ENCODE results near the gene VGLL4.

The VGLL4 gene

DNA sequence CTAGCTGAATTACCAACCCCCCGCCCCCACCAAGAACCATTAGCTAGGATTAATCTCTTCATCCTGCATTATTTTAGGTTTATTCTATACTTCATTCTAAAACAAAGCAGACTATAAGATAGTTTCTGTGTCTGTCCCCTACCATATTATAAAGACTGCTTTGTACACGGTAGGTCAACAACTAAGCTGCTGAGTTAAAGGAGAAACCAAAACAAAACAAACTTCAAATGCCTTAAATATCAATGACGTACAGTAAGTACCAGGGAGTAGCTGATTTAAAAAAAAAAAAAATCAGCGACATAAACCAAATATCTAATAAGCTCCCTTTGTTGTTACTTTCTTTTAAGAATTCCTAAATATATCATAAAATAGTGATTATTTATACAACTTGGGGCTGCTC is 7.8 kb upstream of the VGLL4 start (continued):
- TF ChIP-seq CSDC2 (CRISPR knock-in tag; IDR thresholded peaks at IDR 0.05) (no peak), RARB (CRISPR knock-in tag; IDR thresholded peaks at IDR 0.05) (no peak), TCF4 (CRISPR knock-in tag; IDR thresholded peaks at IDR 0.05; ENCODE audit: borderline replicate concordance) (no peak), ZC3H10 (CRISPR knock-in tag; IDR thresholded peaks at IDR 0.05) (no peak), ZNF70 (CRISPR knock-in tag; IDR thresholded peaks at IDR 0.05) (no peak), ZNF565 (CRISPR knock-in tag; conservative IDR thresholded peaks at IDR 0.05; ENCODE audit: low read depth) (no peak), ZFP3 (CRISPR knock-in tag; IDR thresholded peaks at IDR 0.05) (no peak)
- TF ChIP-seq, protein P1, sequence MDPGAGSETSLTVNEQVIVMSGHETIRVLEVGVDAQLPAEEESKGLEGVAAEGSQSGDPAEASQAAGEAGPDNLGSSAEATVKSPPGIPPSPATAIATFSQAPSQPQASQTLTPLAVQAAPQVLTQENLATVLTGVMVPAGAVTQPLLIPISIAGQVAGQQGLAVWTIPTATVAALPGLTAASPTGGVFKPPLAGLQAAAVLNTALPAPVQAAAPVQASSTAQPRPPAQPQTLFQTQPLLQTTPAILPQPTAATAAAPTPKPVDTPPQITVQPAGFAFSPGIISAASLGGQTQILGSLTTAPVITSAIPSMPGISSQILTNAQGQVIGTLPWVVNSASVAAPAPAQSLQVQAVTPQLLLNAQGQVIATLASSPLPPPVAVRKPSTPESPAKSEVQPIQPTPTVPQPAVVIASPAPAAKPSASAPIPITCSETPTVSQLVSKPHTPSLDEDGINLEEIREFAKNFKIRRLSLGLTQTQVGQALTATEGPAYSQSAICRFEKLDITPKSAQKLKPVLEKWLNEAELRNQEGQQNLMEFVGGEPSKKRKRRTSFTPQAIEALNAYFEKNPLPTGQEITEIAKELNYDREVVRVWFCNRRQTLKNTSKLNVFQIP (CRISPR knock-in tag; IDR thresholded peaks at IDR 0.05; ENCODE audit: borderline replicate concordance, low read depth): no peak

DNA sequence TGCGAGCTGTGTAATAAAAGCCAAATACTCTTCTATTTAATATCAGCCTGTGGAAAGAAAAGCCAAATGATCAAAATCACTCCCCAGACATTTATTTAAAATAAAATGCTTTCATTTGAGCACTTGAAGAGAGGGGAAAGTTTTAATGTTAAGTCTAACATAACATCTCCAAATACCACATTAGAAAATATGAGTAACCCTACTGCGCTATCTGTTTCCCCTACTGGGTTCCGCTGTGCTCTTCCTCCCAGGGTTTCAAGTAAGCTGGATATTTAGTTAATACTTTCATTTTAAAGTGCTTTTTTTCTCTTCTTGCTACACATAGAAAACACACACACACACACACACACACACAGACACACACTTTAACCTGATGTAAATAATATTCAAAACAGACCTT is 6.7 kb upstream of the VGLL4 start:
- no peak for TF ChIP-seq ESRRG (CRISPR knock-in tag; IDR thresholded peaks at IDR 0.05)
- no peak for TF ChIP-seq GLIS3 (CRISPR knock-in tag; IDR thresholded peaks at IDR 0.05)
- no peak for TF ChIP-seq RARB (CRISPR knock-in tag; IDR thresholded peaks at IDR 0.05)
- TF ChIP-seq, protein P2, sequence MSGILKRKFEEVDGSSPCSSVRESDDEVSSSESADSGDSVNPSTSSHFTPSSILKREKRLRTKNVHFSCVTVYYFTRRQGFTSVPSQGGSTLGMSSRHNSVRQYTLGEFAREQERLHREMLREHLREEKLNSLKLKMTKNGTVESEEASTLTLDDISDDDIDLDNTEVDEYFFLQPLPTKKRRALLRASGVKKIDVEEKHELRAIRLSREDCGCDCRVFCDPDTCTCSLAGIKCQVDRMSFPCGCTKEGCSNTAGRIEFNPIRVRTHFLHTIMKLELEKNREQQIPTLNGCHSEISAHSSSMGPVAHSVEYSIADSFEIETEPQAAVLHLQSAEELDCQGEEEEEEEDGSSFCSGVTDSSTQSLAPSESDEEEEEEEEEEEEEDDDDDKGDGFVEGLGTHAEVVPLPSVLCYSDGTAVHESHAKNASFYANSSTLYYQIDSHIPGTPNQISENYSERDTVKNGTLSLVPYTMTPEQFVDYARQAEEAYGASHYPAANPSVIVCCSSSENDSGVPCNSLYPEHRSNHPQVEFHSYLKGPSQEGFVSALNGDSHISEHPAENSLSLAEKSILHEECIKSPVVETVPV (CRISPR knock-in tag; IDR thresholded peaks at IDR 0.05): no peak
- no peak for TF ChIP-seq SNAI2 (CRISPR knock-in tag; IDR thresholded peaks at IDR 0.05)
- no peak for TF ChIP-seq BACH2 (CRISPR knock-in tag; IDR thresholded peaks at IDR 0.05; ENCODE audit: borderline replicate concordance)
- TF ChIP-seq PPARA (CRISPR knock-in tag; IDR thresholded peaks at IDR 0.05; ENCODE audit: borderline replicate concordance): no peak
- TF ChIP-seq, protein P3, sequence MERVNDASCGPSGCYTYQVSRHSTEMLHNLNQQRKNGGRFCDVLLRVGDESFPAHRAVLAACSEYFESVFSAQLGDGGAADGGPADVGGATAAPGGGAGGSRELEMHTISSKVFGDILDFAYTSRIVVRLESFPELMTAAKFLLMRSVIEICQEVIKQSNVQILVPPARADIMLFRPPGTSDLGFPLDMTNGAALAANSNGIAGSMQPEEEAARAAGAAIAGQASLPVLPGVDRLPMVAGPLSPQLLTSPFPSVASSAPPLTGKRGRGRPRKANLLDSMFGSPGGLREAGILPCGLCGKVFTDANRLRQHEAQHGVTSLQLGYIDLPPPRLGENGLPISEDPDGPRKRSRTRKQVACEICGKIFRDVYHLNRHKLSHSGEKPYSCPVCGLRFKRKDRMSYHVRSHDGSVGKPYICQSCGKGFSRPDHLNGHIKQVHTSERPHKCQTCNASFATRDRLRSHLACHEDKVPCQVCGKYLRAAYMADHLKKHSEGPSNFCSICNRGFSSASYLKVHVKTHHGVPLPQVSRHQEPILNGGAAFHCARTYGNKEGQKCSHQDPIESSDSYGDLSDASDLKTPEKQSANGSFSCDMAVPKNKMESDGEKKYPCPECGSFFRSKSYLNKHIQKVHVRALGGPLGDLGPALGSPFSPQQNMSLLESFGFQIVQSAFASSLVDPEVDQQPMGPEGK (CRISPR knock-in tag; IDR thresholded peaks at IDR 0.05; ENCODE audit: borderline replicate concordance): no peak
- no peak for TF ChIP-seq ISL1 (CRISPR knock-in tag; IDR thresholded peaks at IDR 0.05)
- TF ChIP-seq, protein P4, sequence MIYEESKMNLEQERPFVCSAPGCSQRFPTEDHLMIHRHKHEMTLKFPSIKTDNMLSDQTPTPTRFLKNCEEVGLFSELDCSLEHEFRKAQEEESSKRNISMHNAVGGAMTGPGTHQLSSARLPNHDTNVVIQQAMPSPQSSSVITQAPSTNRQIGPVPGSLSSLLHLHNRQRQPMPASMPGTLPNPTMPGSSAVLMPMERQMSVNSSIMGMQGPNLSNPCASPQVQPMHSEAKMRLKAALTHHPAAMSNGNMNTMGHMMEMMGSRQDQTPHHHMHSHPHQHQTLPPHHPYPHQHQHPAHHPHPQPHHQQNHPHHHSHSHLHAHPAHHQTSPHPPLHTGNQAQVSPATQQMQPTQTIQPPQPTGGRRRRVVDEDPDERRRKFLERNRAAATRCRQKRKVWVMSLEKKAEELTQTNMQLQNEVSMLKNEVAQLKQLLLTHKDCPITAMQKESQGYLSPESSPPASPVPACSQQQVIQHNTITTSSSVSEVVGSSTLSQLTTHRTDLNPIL (CRISPR knock-in tag; IDR thresholded peaks at IDR 0.05; ENCODE audit: low read depth): no peak
- no peak for TF ChIP-seq ZNF565 (CRISPR knock-in tag; conservative IDR thresholded peaks at IDR 0.05; ENCODE audit: low read depth)
- TF ChIP-seq ZC3H10 (CRISPR knock-in tag; IDR thresholded peaks at IDR 0.05): no peak
- TF ChIP-seq ARNTL (CRISPR knock-in tag; IDR thresholded peaks at IDR 0.05; ENCODE audit: borderline replicate concordance, low read depth): no peak
- TF ChIP-seq, protein P5, sequence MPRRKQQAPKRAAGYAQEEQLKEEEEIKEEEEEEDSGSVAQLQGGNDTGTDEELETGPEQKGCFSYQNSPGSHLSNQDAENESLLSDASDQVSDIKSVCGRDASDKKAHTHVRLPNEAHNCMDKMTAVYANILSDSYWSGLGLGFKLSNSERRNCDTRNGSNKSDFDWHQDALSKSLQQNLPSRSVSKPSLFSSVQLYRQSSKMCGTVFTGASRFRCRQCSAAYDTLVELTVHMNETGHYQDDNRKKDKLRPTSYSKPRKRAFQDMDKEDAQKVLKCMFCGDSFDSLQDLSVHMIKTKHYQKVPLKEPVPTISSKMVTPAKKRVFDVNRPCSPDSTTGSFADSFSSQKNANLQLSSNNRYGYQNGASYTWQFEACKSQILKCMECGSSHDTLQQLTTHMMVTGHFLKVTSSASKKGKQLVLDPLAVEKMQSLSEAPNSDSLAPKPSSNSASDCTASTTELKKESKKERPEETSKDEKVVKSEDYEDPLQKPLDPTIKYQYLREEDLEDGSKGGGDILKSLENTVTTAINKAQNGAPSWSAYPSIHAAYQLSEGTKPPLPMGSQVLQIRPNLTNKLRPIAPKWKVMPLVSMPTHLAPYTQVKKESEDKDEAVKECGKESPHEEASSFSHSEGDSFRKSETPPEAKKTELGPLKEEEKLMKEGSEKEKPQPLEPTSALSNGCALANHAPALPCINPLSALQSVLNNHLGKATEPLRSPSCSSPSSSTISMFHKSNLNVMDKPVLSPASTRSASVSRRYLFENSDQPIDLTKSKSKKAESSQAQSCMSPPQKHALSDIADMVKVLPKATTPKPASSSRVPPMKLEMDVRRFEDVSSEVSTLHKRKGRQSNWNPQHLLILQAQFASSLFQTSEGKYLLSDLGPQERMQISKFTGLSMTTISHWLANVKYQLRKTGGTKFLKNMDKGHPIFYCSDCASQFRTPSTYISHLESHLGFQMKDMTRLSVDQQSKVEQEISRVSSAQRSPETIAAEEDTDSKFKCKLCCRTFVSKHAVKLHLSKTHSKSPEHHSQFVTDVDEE (CRISPR knock-in tag; IDR thresholded peaks at IDR 0.05): no peak
- no peak for TF ChIP-seq TCF4 (CRISPR knock-in tag; IDR thresholded peaks at IDR 0.05; ENCODE audit: borderline replicate concordance)
- no peak for ATAC-seq

DNA sequence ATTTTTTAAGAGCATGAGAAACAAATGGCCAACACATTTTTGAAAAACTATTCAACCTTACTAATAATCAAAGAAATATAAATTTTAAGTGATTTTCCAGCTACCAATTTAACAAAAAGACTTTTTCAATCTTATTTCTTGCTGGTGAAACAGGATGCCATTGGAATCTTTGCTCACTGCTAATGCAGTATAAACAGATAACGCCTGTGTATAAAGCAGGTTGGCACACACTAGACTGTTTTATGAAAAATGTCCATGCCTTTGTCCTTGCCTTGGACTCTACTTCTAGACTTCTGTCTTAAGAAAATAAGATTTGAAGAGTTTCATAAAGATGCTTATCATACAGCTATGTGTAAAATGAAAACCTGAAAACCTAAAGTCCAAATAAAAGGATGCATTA is 5.0 kb upstream of the VGLL4 start:
- TF ChIP-seq, protein P1 (CRISPR knock-in tag; IDR thresholded peaks at IDR 0.05; ENCODE audit: borderline replicate concordance, low read depth): no peak
- no peak for TF ChIP-seq ISL1 (CRISPR knock-in tag; IDR thresholded peaks at IDR 0.05)
- ATAC-seq: no peak

Data from SK-N-SH treated with all-trans-retinoic acid at 6 μM for 48 hours (cell line).